B cell (primary cell): ENCODE measurements around the gene SSBP3. TPM values are rescaled to one million over a fixed set of nuclear protein-coding genes. Genes with fewer than 3 reads are reported as not detected.

Source experiments
- ATAC-seq: fragments of 200-7000 bp; cut with Tn5 transposase; one replicate; pipeline ENCODE4 v1.10.0; 2021; ENCODE audit warnings: low read depth, mild to moderate bottlenecking, moderate number of reproducible peaks, moderate library complexity
- CTCF ChIA-PET: fragments of 350-600 bp; sonication (Branson Sonifier 250); formaldehyde crosslinking; loops from one replicate; lab custom pipeline; 2021; ENCODE audit warnings: antibody characterized with exemption, inconsistent platforms; lab: Charles Lee
- POLR2A ChIA-PET: fragments of 350-600 bp; sonication (Branson Sonifier 250); formaldehyde crosslinking; loops from one replicate; lab custom pipeline; 2021; ENCODE audit warnings: antibody characterized with exemption; lab: Charles Lee
- DNase-seq: peaks from one replicate; pipeline ENCODE4 v3.0.0; 2013
- H2AFZ ChIP-seq: 2 replicates; pipeline ENCODE4 v1.6.1; 2012; ENCODE audit warnings: mild to moderate bottlenecking, low read depth, low read length; ENCODE audit not compliant: insufficient read depth, poor library complexity, severe bottlenecking
- H3K27ac ChIP-seq, 2 donors: 1 replicate in 1 of 2; 2 replicates in 1 of 2; pipeline ENCODE4 v1.5.1; 2012 to 2013; ENCODE audit warnings: low read length in 2 of 2, mild to moderate bottlenecking in 2 of 2, moderate library complexity in 1 of 2
- H3K27me3 ChIP-seq, 4 experiments: fragments of 200-600 bp in 1 of 4; sonication (generic) in 1 of 4; replicated peaks in 1 of 4; 1 replicate in 2 of 4; 2 replicates in 2 of 4; pipeline versions ENCODE4 v1.6.1 to v1.7.0; 2013 to 2016; ENCODE audit warnings: low read length in 3 of 4, mild to moderate bottlenecking in 2 of 4, mixed read lengths in 1 of 4, moderate library complexity in 1 of 4; ENCODE audit not compliant: insufficient read depth in 4 of 4, control insufficient read depth in 3 of 4; ENCODE audit errors: control extremely low read depth in 1 of 4
- H3K36me3 ChIP-seq, 2 experiments: replicated peaks in 1 of 2; 1 replicate in 1 of 2; 2 replicates in 1 of 2; pipeline versions ENCODE4 v1.6.1 to v1.7.1; 2013; ENCODE audit warnings: low read length in 1 of 2; ENCODE audit not compliant: insufficient read depth in 2 of 2, control insufficient read depth in 1 of 2; ENCODE audit errors: control extremely low read depth in 1 of 2, extremely low read depth in 1 of 2
- H3K4me1 ChIP-seq, 2 donors: fragments of 200-600 bp in 1 of 2; sonication (generic) in 1 of 2; 1 replicate in 1 of 2; 2 replicates in 1 of 2; pipeline versions ENCODE4 v1.5.1 to v1.6.1; 2013 to 2017; ENCODE audit warnings: low read length in 2 of 2; ENCODE audit not compliant: control insufficient read depth in 2 of 2, insufficient read depth in 2 of 2
- H3K4me2 ChIP-seq: replicated peaks from 2 replicates; pipeline ENCODE3; 2012; ENCODE audit warnings: mild to moderate bottlenecking, low read depth, low read length; ENCODE audit not compliant: poor library complexity, severe bottlenecking
- H3K4me3 ChIP-seq, 5 experiments: fragments of 200-600 bp in 1 of 5; sonication (generic) in 1 of 5; 1 replicate in 3 of 5; 2 replicates in 2 of 5; pipeline versions ENCODE4 v1.5.1 to v1.7.0; 2011 to 2016; ENCODE audit warnings: low read length in 4 of 5, mild to moderate bottlenecking in 4 of 5, low read depth in 2 of 5, control low read depth in 1 of 5, moderate library complexity in 1 of 5; ENCODE audit not compliant: insufficient read depth in 1 of 5; ENCODE audit errors: control extremely low read depth in 1 of 5, extremely low read depth in 1 of 5
- H3K79me2 ChIP-seq: fragments of 200-600 bp; sonication (generic); one replicate; pipeline ENCODE4 v1.6.0; 2016; ENCODE audit warnings: low read length; ENCODE audit not compliant: control insufficient read depth, insufficient read depth
- H3K9ac ChIP-seq: fragments of 200-600 bp; sonication (generic); 2 replicates; pipeline ENCODE4 v1.6.1; 2017; ENCODE audit warnings: mild to moderate bottlenecking, low read length, moderate library complexity
- H3K9me3 ChIP-seq, 3 donors: one replicate each; pipeline versions ENCODE4 v1.6.1 to v1.7.1; 2013; ENCODE audit warnings: low read length in 2 of 3; ENCODE audit not compliant: control insufficient read depth in 2 of 3, insufficient read depth in 1 of 3; ENCODE audit errors: control extremely low read depth in 1 of 3
- H4K20me1 ChIP-seq: 2 replicates; pipeline ENCODE4 v1.6.0; 2012; ENCODE audit warnings: mild to moderate bottlenecking, low read length; ENCODE audit not compliant: insufficient read depth, control insufficient read depth, poor library complexity, severe bottlenecking
- H3K27ac Mint-ChIP-seq: one replicate; pipeline ENCODE4 v1.8.0; 2021; ENCODE audit warnings: mixed read lengths
- H3K27me3 Mint-ChIP-seq: one replicate; pipeline ENCODE4 v1.8.0; 2021; ENCODE audit warnings: mixed read lengths
- H3K4me1 Mint-ChIP-seq: one replicate; pipeline ENCODE4 v1.8.0; 2021; ENCODE audit warnings: mixed read lengths
- H3K4me3 Mint-ChIP-seq: one replicate; pipeline ENCODE4 v1.8.0; 2021; ENCODE audit warnings: mixed read lengths
- H3K9me3 Mint-ChIP-seq: one replicate; pipeline ENCODE4 v1.8.0; 2022; ENCODE audit warnings: mixed read lengths; ENCODE audit not compliant: insufficient read depth
- CTCF ChIP-seq: fragments of 200-600 bp; IDR thresholded peaks from one replicate; pipeline ENCODE4 v1.8.0; 2022; ENCODE audit warnings: antibody characterized with exemption, mild to moderate bottlenecking
- EZH2 ChIP-seq: IDR thresholded peaks from 2 replicates; pipeline ENCODE4 v1.6.1; 2012; ENCODE audit warnings: borderline replicate concordance, low read depth, mild to moderate bottlenecking, moderate library complexity, low read length; ENCODE audit not compliant: insufficient read depth, poor library complexity, severe bottlenecking
- WGBS: methylation state at CpG from one replicate; pipeline ENCODE4 v1.1.5; 2013; ENCODE audit warnings: missing lambda C conversion rate; ENCODE audit not compliant: insufficient coverage; 5-methylcytosine and 5-hydroxymethylcytosine counted together
- intact Hi-C: fragments of 100-400 bp; cut with micrococcal nuclease; formaldehyde crosslinking; loops from one replicate; pipeline ENCODE4 v1.10.0; 2022
- polyA plus RNA-seq: library from polyadenylated mRNA; depleted of rRNA; stranded (reverse); fragments of >200 nt; gene quantifications from 2 replicates; pipeline ENCODE4 v1.2.3, GENCODE V29; 2012
- total RNA-seq, 2 donors: library from RNA; stranded (reverse); fragments of 120-200 nt in 1 of 2; gene quantifications; 1 replicate in 1 of 2; 2 replicates in 1 of 2; pipeline versions ENCODE4 v1.2.3 to v1.2.4, GENCODE V29; 2013 to 2022

SSBP3 gene
- total and polyA plus RNA-seq, 2 donors (not counting 1 experiment from before 2014, with no cell fraction given): 16.9 to 30.7 TPM

GRCh38 chr1:54254055-54254454, 152.1 kb downstream of the SSBP3 start:
- no peak for DNase-seq
- no peaks in the 10 kb centered on the region for H3K9me3 Mint-ChIP-seq
- TF ChIP-seq CTCF (no peak), EZH2 (no peak)

GRCh38 chr1:54253480-54253879, 152.7 kb downstream of the SSBP3 start:
- intact Hi-C loops: no loop called here
- TF ChIP-seq CTCF: no peak
- no peak for TF ChIP-seq EZH2
- no peaks in the 10 kb centered on the region for H3K79me2 ChIP-seq
- Mint-ChIP-seq H3K4me3 (no peak overlapping the region), H3K9me3 (no peaks in the 10 kb centered on the region), H3K27ac (no peak overlapping the region), H3K4me1 (no peaks in the 10 kb centered on the region), H3K27me3 (no peaks in the 10 kb centered on the region)
- CTCF ChIA-PET: no interaction called here
- H3K4me3 ChIP-seq: no peak overlapping the region
- H3K27ac ChIP-seq: no peak overlapping the region
- 73% methylated on average over 5 of the region's 5 CpGs for WGBS
- H3K4me2 ChIP-seq: no peak overlapping the region
- H3K9ac ChIP-seq: no peak overlapping the region
- POLR2A ChIA-PET: no interaction called here
- no peaks in the 10 kb centered on the region for H3K27me3 ChIP-seq
- H3K4me1 ChIP-seq: no peaks in the 10 kb centered on the region
- no peak for ATAC-seq
- DNase-seq: no peak
- H4K20me1 ChIP-seq: no peaks in the 10 kb centered on the region
- no peaks in the 10 kb centered on the region for H3K9me3 ChIP-seq
- H2AFZ ChIP-seq: no peak overlapping the region
- peaks cover 0 to 4% of the 10 kb centered on the region in 2 experiments for H3K36me3 ChIP-seq

More at GRCh38 chr1:54254055-54254454, 152.1 kb downstream of the SSBP3 start:
- Mint-ChIP-seq H3K27me3 (no peaks in the 10 kb centered on the region), H3K4me3 (no peak overlapping the region), H3K4me1 (no peaks in the 10 kb centered on the region), H3K27ac (no peak overlapping the region)
- H3K9me3 ChIP-seq: no peaks in the 10 kb centered on the region
- ATAC-seq: no peak
- ChIA-PET CTCF (no interaction called here), POLR2A (no interaction called here)
- no peak overlapping the region for H3K4me2 ChIP-seq
- 12% methylated on average over 10 of the region's 10 CpGs for WGBS
- no peaks in the 10 kb centered on the region for H3K4me1 ChIP-seq
- no peak overlapping the region for H2AFZ ChIP-seq
- no peak overlapping the region for H3K9ac ChIP-seq
- H3K36me3 ChIP-seq: peaks cover 0 to 4% of the 10 kb centered on the region in 2 experiments
- H3K79me2 ChIP-seq: no peaks in the 10 kb centered on the region
- no peak overlapping the region for H3K27ac ChIP-seq
- no peaks in the 10 kb centered on the region for H4K20me1 ChIP-seq
- H3K4me3 ChIP-seq: no peak overlapping the region
- intact Hi-C loops: no loop called here
- H3K27me3 ChIP-seq: no peaks in the 10 kb centered on the region
